ENCODE data around the gene MAP3K20.
A peak's percentile ranks its signal among the peaks of the same experiment; 100 is the strongest.
"Not testable (repeated sequence)": the region's sequence is repeated elsewhere in the genome, so short reads cannot be mapped to it uniquely, and the experiment has no call there.

Gene MAP3K20

GRCh38 chr2:173092844-173093402 lies 17.3 kb downstream of the MAP3K20 start:
- H3K4me3 ChIP-seq (replicated peaks in 1 of 2; ENCODE audit: low read depth in 2 of 2, low read length in 2 of 2): no peak overlapping the region
- no peak for DNase-seq (ENCODE audit: low read depth in 2 of 2)
- TF ChIP-seq, protein P1, sequence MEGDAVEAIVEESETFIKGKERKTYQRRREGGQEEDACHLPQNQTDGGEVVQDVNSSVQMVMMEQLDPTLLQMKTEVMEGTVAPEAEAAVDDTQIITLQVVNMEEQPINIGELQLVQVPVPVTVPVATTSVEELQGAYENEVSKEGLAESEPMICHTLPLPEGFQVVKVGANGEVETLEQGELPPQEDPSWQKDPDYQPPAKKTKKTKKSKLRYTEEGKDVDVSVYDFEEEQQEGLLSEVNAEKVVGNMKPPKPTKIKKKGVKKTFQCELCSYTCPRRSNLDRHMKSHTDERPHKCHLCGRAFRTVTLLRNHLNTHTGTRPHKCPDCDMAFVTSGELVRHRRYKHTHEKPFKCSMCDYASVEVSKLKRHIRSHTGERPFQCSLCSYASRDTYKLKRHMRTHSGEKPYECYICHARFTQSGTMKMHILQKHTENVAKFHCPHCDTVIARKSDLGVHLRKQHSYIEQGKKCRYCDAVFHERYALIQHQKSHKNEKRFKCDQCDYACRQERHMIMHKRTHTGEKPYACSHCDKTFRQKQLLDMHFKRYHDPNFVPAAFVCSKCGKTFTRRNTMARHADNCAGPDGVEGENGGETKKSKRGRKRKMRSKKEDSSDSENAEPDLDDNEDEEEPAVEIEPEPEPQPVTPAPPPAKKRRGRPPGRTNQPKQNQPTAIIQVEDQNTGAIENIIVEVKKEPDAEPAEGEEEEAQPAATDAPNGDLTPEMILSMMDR (IDR thresholded peaks at IDR 0.05; ENCODE audit: low read depth, low read length): no peak

DNA sequence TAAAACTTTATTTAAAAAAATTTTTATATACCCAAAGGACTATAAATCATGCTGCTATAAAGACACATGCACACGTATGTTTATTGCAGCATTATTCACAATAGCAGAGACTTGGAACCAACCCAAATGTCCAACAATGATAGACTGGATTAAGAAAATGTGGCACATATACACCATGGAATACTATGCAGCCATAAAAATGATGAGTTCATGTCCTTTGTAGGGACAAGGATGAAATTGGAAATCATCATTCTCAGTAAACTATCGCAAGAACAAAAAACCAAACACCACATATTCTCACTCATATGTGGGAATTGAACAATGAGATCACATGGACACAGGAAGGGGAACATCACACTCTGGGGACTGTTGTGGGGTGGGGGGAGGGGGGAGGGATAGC lies 18.0 kb downstream of the MAP3K20 start:
- DNase-seq (ENCODE audit: low read depth in 2 of 2); H3K4me3 ChIP-seq (replicated peaks in 1 of 2; ENCODE audit: low read depth in 2 of 2, low read length in 2 of 2): not testable (repeated sequence)

DNA sequence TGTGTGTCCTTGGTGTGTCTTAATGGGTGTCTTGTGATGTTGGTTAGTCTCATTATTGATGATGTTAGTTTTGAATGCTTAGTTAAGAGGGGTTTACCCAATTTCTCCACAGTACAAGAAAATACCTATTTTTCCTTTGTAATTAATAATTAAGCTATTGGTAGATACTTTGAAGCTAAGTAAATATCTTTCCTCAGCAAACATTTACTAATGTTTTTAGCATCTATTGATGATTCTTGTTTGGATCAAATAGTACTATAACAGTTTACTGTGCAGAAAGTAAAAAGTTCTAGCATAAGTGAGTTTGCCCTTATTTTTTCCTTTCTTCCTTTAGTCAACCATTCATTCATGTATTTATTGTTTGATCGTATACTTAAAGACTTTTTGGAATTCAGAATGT lies 19.1 kb downstream of the MAP3K20 start:
- H3K4me3 ChIP-seq (replicated peaks in 1 of 2; ENCODE audit: low read depth in 2 of 2, low read length in 2 of 2): no peak overlapping the region
- no peak for DNase-seq (ENCODE audit: low read depth in 2 of 2)
- TF ChIP-seq, protein P1 (IDR thresholded peaks at IDR 0.05; ENCODE audit: low read depth, low read length): no peak

GRCh38 chr2:173095356-173095755 lies 19.7 kb downstream of the MAP3K20 start:
- no peak for DNase-seq (ENCODE audit: low read depth in 2 of 2)
- TF ChIP-seq, protein P1 (IDR thresholded peaks at IDR 0.05; ENCODE audit: low read depth, low read length): no peak

GRCh38 chr2:173099271-173099670 lies 23.6 kb downstream of the MAP3K20 start:
- H3K4me3 ChIP-seq (replicated peaks in 1 of 2; ENCODE audit: low read depth in 2 of 2, low read length in 2 of 2): no peak overlapping the region
- TF ChIP-seq, protein P1 (IDR thresholded peaks at IDR 0.05; ENCODE audit: low read depth, low read length): no peak

More at GRCh38 chr2:173095356-173095755, 19.7 kb downstream of the MAP3K20 start:
- no peak overlapping the region for H3K4me3 ChIP-seq (replicated peaks in 1 of 2; ENCODE audit: low read depth in 2 of 2, low read length in 2 of 2)

GRCh38 chr2:173099804-173100203 lies 24.2 kb downstream of the MAP3K20 start:
- TF ChIP-seq, protein P1 (IDR thresholded peaks at IDR 0.05; ENCODE audit: low read depth, low read length): no peak
- H3K4me3 ChIP-seq (replicated peaks in 1 of 2; ENCODE audit: low read depth in 2 of 2, low read length in 2 of 2): no peak overlapping the region
- DNase-seq (ENCODE audit: low read depth in 2 of 2): no peak

More at GRCh38 chr2:173099271-173099670, 23.6 kb downstream of the MAP3K20 start:
- DNase-seq (ENCODE audit: low read depth in 2 of 2): no peak

- TF ChIP-seq, protein P1 (IDR thresholded peaks at IDR 0.05; ENCODE audit: low read depth, low read length): no peak
- no peak overlapping the region for H3K4me3 ChIP-seq (replicated peaks in 1 of 2; ENCODE audit: low read depth in 2 of 2, low read length in 2 of 2)
- peak; percentile 65 to 73 for DNase-seq (ENCODE audit: low read depth in 2 of 2)
Measured at GRCh38 chr2:173101687-173102086, 26.0 kb downstream of the MAP3K20 start.

Data from cardiac fibroblast (primary cell).